Measurements from ENCODE around the gene SCO2. TPM values are rescaled to one million over a fixed set of nuclear protein-coding genes. Genes with fewer than 3 reads are reported as not detected.

SCO2 gene
- total and polyA plus RNA-seq, 2 of the 13 experiments (the other 11 are each of a cell fraction or from before 2014, with no cell fraction given) = 0.32 to 3.7 TPM

- TF ChIP-seq ZNF687 (CRISPR knock-in tag; IDR thresholded peaks at IDR 0.05) (peak; percentile 11), ZNF724P (CRISPR knock-in tag; IDR thresholded peaks at IDR 0.05; ENCODE audit: borderline replicate concordance) (no peak; the same call in 1 of the 2 replicates), MYPOP (CRISPR knock-in tag; IDR thresholded peaks at IDR 0.05) (no peak), ESRRA (CRISPR knock-in tag; IDR thresholded peaks at IDR 0.05; ENCODE audit: low read depth) (0 out of 2 replicates have a peak, but pooled peaks have one; percentile 35), HINFP (CRISPR knock-in tag; IDR thresholded peaks at IDR 0.05; ENCODE audit: low read depth) (no peak), ZBTB7A (CRISPR knock-in tag; IDR thresholded peaks at IDR 0.05) (no peak), SP2 (CRISPR knock-in tag; IDR thresholded peaks at IDR 0.05) (0 out of 2 replicates have a peak, but pooled peaks have one; percentile 31), ZNF772 (CRISPR knock-in tag; IDR thresholded peaks at IDR 0.05) (no peak), SAFB2 (CRISPR knock-in tag; IDR thresholded peaks at IDR 0.05; ENCODE audit: borderline replicate concordance, low read depth) (no peak), MYC (CRISPR knock-in tag; IDR thresholded peaks at IDR 0.05; ENCODE audit: borderline replicate concordance) (peak; percentile 11; the same call in 1 of the 2 replicates), AKNA (CRISPR knock-in tag; IDR thresholded peaks at IDR 0.05; ENCODE audit: borderline replicate concordance) (no peak), ZMAT3 (CRISPR knock-in tag; conservative IDR thresholded peaks at IDR 0.05) (no peak), DR1 (CRISPR knock-in tag; IDR thresholded peaks at IDR 0.05) (no peak), MBNL3 (CRISPR knock-in tag; conservative IDR thresholded peaks at IDR 0.05) (no peak), KDM2A (CRISPR knock-in tag; IDR thresholded peaks at IDR 0.05; ENCODE audit: borderline replicate concordance, low read depth) (peak; percentile 42; the same call in 1 of the 2 replicates), PREB (CRISPR knock-in tag; IDR thresholded peaks at IDR 0.05) (no peak), ZNF776 (CRISPR knock-in tag; IDR thresholded peaks at IDR 0.05) (0 out of 2 replicates have a peak, but pooled peaks have one; percentile 41)
Observed at GRCh38 chr22:50531546-50531961, 6.2 kb upstream of the SCO2 start (continued).

All from HepG2 (cell line).